Prostate gland (tissue), 2 donors: ENCODE data around the gene GATD1. TPM values are rescaled to one million over a fixed set of nuclear protein-coding genes. Genes with fewer than 3 reads are reported as not detected.
"Not testable (repeated sequence)": the region's sequence is repeated elsewhere in the genome, so short reads cannot be mapped to it uniquely, and the experiment has no call there.

ENCODE experiments used
- DNase-seq: peaks from one replicate; pipeline ENCODE4 v3.0.0-alpha.2; 2019; ENCODE audit warnings: low spot score
- H3K27ac ChIP-seq, 2 donors: fragments of 200-600 bp; sonication (generic); 2 replicates each; pipeline ENCODE4 v1.5.1; 2017 to 2019
- H3K27me3 ChIP-seq: fragments of 200-600 bp; sonication (generic); replicated peaks from 2 replicates; pipeline ENCODE4 v1.5.1; 2019; ENCODE audit not compliant: insufficient read depth
- H3K36me3 ChIP-seq, 2 donors: fragments of 200-600 bp; sonication (generic); 1 replicate in 1 of 2; 2 replicates in 1 of 2; pipeline versions ENCODE4 v1.5.1 to v1.8.1; 2017 to 2019
- H3K4me1 ChIP-seq: fragments of 200-600 bp; sonication (generic); replicated peaks from 2 replicates; pipeline ENCODE4 v1.5.1; 2019
- H3K4me3 ChIP-seq, 2 donors: fragments of 200-600 bp; sonication (generic); 2 replicates each; pipeline ENCODE4 v1.5.1; 2017 to 2019
- H3K9me3 ChIP-seq: fragments of 200-600 bp; sonication (generic); 2 replicates; pipeline ENCODE4 v1.5.1; 2017
- CTCF ChIP-seq, 4 experiments: fragments of 200-600 bp in 2 of 4; fragments of 450-650 bp in 2 of 4; sonication (generic) in 2 of 4; IDR thresholded peaks; 1 replicate in 3 of 4; 2 replicates in 1 of 4; pipeline ENCODE4 v1.5.1; 2016 to 2019; ENCODE audit warnings: antibody characterized with exemption in 4 of 4, mild to moderate bottlenecking in 2 of 4, moderate library complexity in 2 of 4
- POLR2A ChIP-seq: fragments of 450-650 bp; IDR thresholded peaks from one replicate; pipeline ENCODE4 v1.6.1; 2016; ENCODE audit warnings: antibody characterized with exemption, mild to moderate bottlenecking
- POLR2AphosphoS5 ChIP-seq: sonication (generic); formaldehyde crosslinking; IDR thresholded peaks from one replicate; pipeline ENCODE4 v1.6.1; 2017; ENCODE audit warnings: antibody characterized with exemption
- WGBS: methylation state at CpG from one replicate; pipeline ENCODE4 v1.1.5; 2018; 5-methylcytosine and 5-hydroxymethylcytosine counted together
- intact Hi-C: fragments of 100-400 bp; cut with DNase I; formaldehyde crosslinking; loops from one replicate; pipeline ENCODE4 v1.14.2; 2022
- total RNA-seq, 2 donors: library from RNA; depleted of rRNA; stranded (reverse); fragments of >200 nt; gene quantifications; one replicate each; pipeline ENCODE4 v1.1.0, GENCODE V29; 2016

GATD1 gene
- total RNA-seq, 2 donors from 2014 or later, result 29.9 to 72.3 TPM

- no peaks in the 10 kb centered on the region for H3K36me3 ChIP-seq
- H3K27me3 ChIP-seq, result no peaks in the 10 kb centered on the region
- no peak overlapping the region for H3K4me3 ChIP-seq
- WGBS, result 82% methylated on average over 3 of the region's 3 CpGs
- intact Hi-C loops, result no loop called here
- H3K4me1 ChIP-seq, result no peaks in the 10 kb centered on the region
- TF ChIP-seq POLR2AphosphoS5 (no peak), CTCF (IDR thresholded peaks at IDR 0.05) (no peak), POLR2A (no peak)
- no peak overlapping the region for H3K27ac ChIP-seq
- H3K9me3 ChIP-seq, result no peaks in the 10 kb centered on the region
- DNase-seq, result no peak
These were observed 35.1 kb downstream of the GATD1 start for GRCh38 chr11:742156-742546.

GRCh38 chr11:737899-738298 lies 39.4 kb downstream of the GATD1 start:
- H3K27me3 ChIP-seq, H3K27ac ChIP-seq, H3K36me3 ChIP-seq, H3K4me1 ChIP-seq, intact Hi-C loops, H3K9me3 ChIP-seq, H3K4me3 ChIP-seq, DNase-seq: not testable (repeated sequence)
- WGBS, result 41% methylated on average over 10 of the region's 10 CpGs

GRCh38 chr11:737366-737765 lies 39.9 kb downstream of the GATD1 start:
- no peaks in the 10 kb centered on the region for H3K27me3 ChIP-seq
- DNase-seq, result no peak
- H3K4me3 ChIP-seq, result no peak overlapping the region
- no peaks in the 10 kb centered on the region for H3K9me3 ChIP-seq
- no peaks in the 10 kb centered on the region for H3K36me3 ChIP-seq
- H3K4me1 ChIP-seq, result no peaks in the 10 kb centered on the region
- intact Hi-C loops, result no loop called here
- no peak for TF ChIP-seq CTCF (IDR thresholded peaks at IDR 0.05)
- 38% methylated on average over 11 of the region's 11 CpGs for WGBS
- H3K27ac ChIP-seq, result no peak overlapping the region

- DNase-seq, H3K4me3 ChIP-seq, intact Hi-C loops, H3K27me3 ChIP-seq, H3K36me3 ChIP-seq, H3K4me1 ChIP-seq, H3K9me3 ChIP-seq, H3K27ac ChIP-seq: not testable (repeated sequence)
- 93% methylated on average over 15 of the region's 26 CpGs for WGBS
These were observed 42.7 kb downstream of the GATD1 start for GRCh38 chr11:734541-734940.

- Histone ChIP-seq H3K4me3 (no peak overlapping the region), H3K36me3 (no peaks in the 10 kb centered on the region), H3K27ac (no peak overlapping the region), H3K9me3 (no peaks in the 10 kb centered on the region), H3K4me1 (no peaks in the 10 kb centered on the region), H3K27me3 (no peaks in the 10 kb centered on the region)
- WGBS, result 78% methylated on average over 20 of the region's 20 CpGs
- intact Hi-C loops, result no loop called here
- TF ChIP-seq POLR2A (no peak), POLR2AphosphoS5 (no peak), CTCF (IDR thresholded peaks at IDR 0.05) (no peak)
- DNase-seq, result no peak
These were observed 44.2 kb downstream of the GATD1 start for GRCh38 chr11:733072-733471.

- H3K27me3 ChIP-seq, result no peaks in the 10 kb centered on the region
- H3K9me3 ChIP-seq, result no peaks in the 10 kb centered on the region
These were observed 47.7 kb downstream of the GATD1 start for GRCh38 chr11:729492-730074.

More at GRCh38 chr11:729492-730074, 47.7 kb downstream of the GATD1 start:
- 42% methylated on average over 17 of the region's 17 CpGs for WGBS
- Histone ChIP-seq H3K4me1 (peaks cover 13% of the 10 kb centered on the region), H3K36me3 (no peaks in the 10 kb centered on the region), H3K4me3 (no peak overlapping the region), H3K27ac (no peak overlapping the region)
- intact Hi-C loops, result no loop called here
- DNase-seq, result no peak
- no peak for TF ChIP-seq POLR2A
- no peak for TF ChIP-seq CTCF (IDR thresholded peaks at IDR 0.05)
- TF ChIP-seq POLR2AphosphoS5, result no peak
